Measurements from ENCODE around the gene OAS2. TPM values are rescaled to one million over a fixed set of nuclear protein-coding genes. Genes with fewer than 3 reads are reported as not detected.

The OAS2 gene
- total RNA-seq: 10 to 100 TPM in 2 of 8 experiments, 1 to 10 TPM in 2, under 1 TPM in 3, not detected in 1; 0.14 to 78.4 (median 1.1) TPM

- Histone ChIP-seq H3K4me1 (replicated peaks in 1 of 2) (no peaks in the 10 kb centered on the region), H3K4me3 (no peak within 1 kb of the TSS), H3K27ac (no peak within 1 kb of the TSS)
- in situ Hi-C loops (cut with MboI; ENCODE audit: low pct_unique_long_range_greater_than_20kb in 2 of 9, low sequenced_read_pairs in 9 of 9, unreplicated experiment in 9 of 9): no loop called here
- peak in 3 of 8 experiments; percentile 81 to 87 (median 82) for ATAC-seq (replicated peaks in 6 of 8)
- 0 to 100% (median 71%) methylated on average over 3 to 7 of the region's 19 CpGs; no CpG with 5 or more reads in 2 of the 10 experiments for WGBS, 10 experiments
Observed at GRCh38 chr12:112978163-112979040, at the start of gene OAS2. TSS of gene OAS2 (plus strand) at chr12:112978519. CDS start at chr12:112978609, 90 bp downstream.

GRCh38 chr12:112928978-112929377 is 49.3 kb upstream of the OAS2 start:
- in situ Hi-C loops (cut with MboI; ENCODE audit: low pct_unique_long_range_greater_than_20kb in 2 of 9, low sequenced_read_pairs in 9 of 9, unreplicated experiment in 9 of 9): loop anchor here in 1 of 9 experiments (25.0 kb wide), 1 partner anchor 467 kb away; no protein-coding TSS in a partner anchor
- peak in 2 of 8 experiments; percentile 37 to 64 for ATAC-seq (replicated peaks in 6 of 8)

GRCh38 chr12:112929715-112930114 is 48.6 kb upstream of the OAS2 start:
- Histone ChIP-seq H3K4me3 (no peak overlapping the region), H3K27ac (no peak overlapping the region), H3K4me1 (replicated peaks in 1 of 2) (no peaks in the 10 kb centered on the region)
- no peak for ATAC-seq (replicated peaks in 6 of 8)
- in situ Hi-C loops (cut with MboI; ENCODE audit: low pct_unique_long_range_greater_than_20kb in 2 of 9, low sequenced_read_pairs in 9 of 9, unreplicated experiment in 9 of 9): loop anchor here in 1 of 9 experiments (25.0 kb wide), 1 partner anchor 467 kb away; no protein-coding TSS in a partner anchor
- 42 to 100% (median 82%) methylated on average over 1 to 3 of the region's 3 CpGs; no CpG with 5 or more reads in 3 of the 10 experiments for WGBS, 10 experiments

More at GRCh38 chr12:112928978-112929377, 49.3 kb upstream of the OAS2 start:
- 0 to 100% (median 83%) methylated on average over 1 of the region's 1 CpG; no CpG with 5 or more reads in 5 of the 10 experiments for WGBS, 10 experiments
- Histone ChIP-seq H3K4me1 (replicated peaks in 1 of 2) (no peaks in the 10 kb centered on the region), H3K4me3 (no peak overlapping the region), H3K27ac (no peak overlapping the region)

- Histone ChIP-seq H3K4me1 (replicated peaks in 1 of 2) (no peaks in the 10 kb centered on the region), H3K27ac (no peak overlapping the region), H3K4me3 (no peak overlapping the region)
- 55 to 100% (median 80%) methylated on average over 1 of the region's 2 CpGs; no CpG with 5 or more reads in 6 of the 10 experiments for WGBS, 10 experiments
- ATAC-seq (replicated peaks in 6 of 8): no peak
- in situ Hi-C loops (cut with MboI; ENCODE audit: low pct_unique_long_range_greater_than_20kb in 2 of 9, low sequenced_read_pairs in 9 of 9, unreplicated experiment in 9 of 9): loop anchor here in 1 of 9 experiments (25.0 kb wide), 1 partner anchor 468 kb away; no protein-coding TSS in a partner anchor
Observed at GRCh38 chr12:112930350-112930749, 48.0 kb upstream of the OAS2 start.

- Histone ChIP-seq H3K27ac (no peak overlapping the region), H3K4me3 (no peak overlapping the region), H3K4me1 (replicated peaks in 1 of 2) (no peaks in the 10 kb centered on the region)
- in situ Hi-C loops (cut with MboI; ENCODE audit: low pct_unique_long_range_greater_than_20kb in 2 of 9, low sequenced_read_pairs in 9 of 9, unreplicated experiment in 9 of 9): loop anchor here in 1 of 9 experiments (25.0 kb wide), 1 partner anchor 470 kb away; no protein-coding TSS in a partner anchor
- peak in 2 of 8 experiments; percentile 35 to 36 for ATAC-seq (replicated peaks in 6 of 8)
- WGBS, 10 experiments: 0 to 79% (median 36%) methylated on average over 3 to 4 of the region's 6 CpGs; no CpG with 5 or more reads in 4 of the 10 experiments
Observed at GRCh38 chr12:112932485-112933128, 45.7 kb upstream of the OAS2 start.

- 10 to 100% (median 89%) methylated on average over 1 to 2 of the region's 2 CpGs; no CpG with 5 or more reads in 3 of the 10 experiments for WGBS, 10 experiments
- in situ Hi-C loops (cut with MboI; ENCODE audit: low pct_unique_long_range_greater_than_20kb in 2 of 9, low sequenced_read_pairs in 9 of 9, unreplicated experiment in 9 of 9): loop anchor here in 1 of 9 experiments (25.0 kb wide), 1 partner anchor 471 kb away; no protein-coding TSS in a partner anchor
- no peak for ATAC-seq (replicated peaks in 6 of 8)
- Histone ChIP-seq H3K27ac (no peak overlapping the region), H3K4me3 (no peak overlapping the region), H3K4me1 (replicated peaks in 1 of 2) (no peaks in the 10 kb centered on the region)
Observed at GRCh38 chr12:112933129-112933505, 45.2 kb upstream of the OAS2 start.

- H3K4me3 ChIP-seq: no peak overlapping the region
- 20 to 100% (median 92%) methylated on average over 1 of the region's 1 CpG; no CpG with 5 or more reads in 6 of the 10 experiments for WGBS, 10 experiments
- in situ Hi-C loops (cut with MboI; ENCODE audit: low pct_unique_long_range_greater_than_20kb in 2 of 9, low sequenced_read_pairs in 9 of 9, unreplicated experiment in 9 of 9): loop anchor here in 1 of 9 experiments (25.0 kb wide), 1 partner anchor 474 kb away; no protein-coding TSS in a partner anchor
- no peak overlapping the region for H3K27ac ChIP-seq
- ATAC-seq (replicated peaks in 6 of 8): no peak
- no peaks in the 10 kb centered on the region for H3K4me1 ChIP-seq (replicated peaks in 1 of 2)
Observed at GRCh38 chr12:112936264-112936663, 42.1 kb upstream of the OAS2 start.

GRCh38 chr12:112936927-112937326 is 41.4 kb upstream of the OAS2 start:
- WGBS, 10 experiments: 43 to 100% (median 100%) methylated on average over 1 to 2 of the region's 2 CpGs; no CpG with 5 or more reads in 3 of the 10 experiments
- in situ Hi-C loops (cut with MboI; ENCODE audit: low pct_unique_long_range_greater_than_20kb in 2 of 9, low sequenced_read_pairs in 9 of 9, unreplicated experiment in 9 of 9): loop anchor here in 1 of 9 experiments (25.0 kb wide), 1 partner anchor 475 kb away; no protein-coding TSS in a partner anchor
- no peaks in the 10 kb centered on the region for H3K4me1 ChIP-seq (replicated peaks in 1 of 2)
- no peak for ATAC-seq (replicated peaks in 6 of 8)
- no peak overlapping the region for H3K4me3 ChIP-seq
- H3K27ac ChIP-seq: no peak overlapping the region

- no peak within 1 kb of the TSS for H3K27ac ChIP-seq
- H3K4me3 ChIP-seq: peak within 1 kb of the TSS; percentile 23 to 38 (median 31)
- in situ Hi-C loops (cut with MboI; ENCODE audit: low pct_unique_long_range_greater_than_20kb in 2 of 9, low sequenced_read_pairs in 9 of 9, unreplicated experiment in 9 of 9): loop anchor here in 1 of 9 experiments (25.0 kb wide), 1 partner anchor 476 kb away; no protein-coding TSS in a partner anchor
- ATAC-seq (replicated peaks in 6 of 8): peak; percentile 44 to 95 (median 68)
- H3K4me1 ChIP-seq (replicated peaks in 1 of 2): no peaks in the 10 kb centered on the region
- 3 to 82% (median 35%) methylated on average over 1 to 34 of the region's 50 CpGs; no CpG with 5 or more reads in 1 of the 10 experiments for WGBS, 10 experiments
Observed at GRCh38 chr12:112937741-112938719, 40.3 kb upstream of the OAS2 start, which contains the start of gene OAS3. TSS of gene OAS3 (plus strand) at chr12:112938474. CDS start at chr12:112938531, 57 bp downstream.

GRCh38 chr12:112938751-112939150 is 39.6 kb upstream of the OAS2 start:
- in situ Hi-C loops (cut with MboI; ENCODE audit: low pct_unique_long_range_greater_than_20kb in 2 of 9, low sequenced_read_pairs in 9 of 9, unreplicated experiment in 9 of 9): loop anchor here in 1 of 9 experiments (25.0 kb wide), 1 partner anchor 476 kb away; no protein-coding TSS in a partner anchor

GRCh38 chr12:112939761-112940381 is 38.4 kb upstream of the OAS2 start:
- no peak overlapping the region for H3K27ac ChIP-seq
- H3K4me3 ChIP-seq: no peak overlapping the region
- in situ Hi-C loops (cut with MboI; ENCODE audit: low pct_unique_long_range_greater_than_20kb in 2 of 9, low sequenced_read_pairs in 9 of 9, unreplicated experiment in 9 of 9): loop anchor here in 1 of 9 experiments (25.0 kb wide), 1 partner anchor 478 kb away; no protein-coding TSS in a partner anchor
- no peaks in the 10 kb centered on the region for H3K4me1 ChIP-seq (replicated peaks in 1 of 2)
- 48 to 80% (median 56%) methylated on average over 1 to 4 of the region's 7 CpGs; no CpG with 5 or more reads in 4 of the 10 experiments for WGBS, 10 experiments
- ATAC-seq (replicated peaks in 6 of 8): no peak

More at GRCh38 chr12:112938751-112939150, 39.6 kb upstream of the OAS2 start:
- peak overlapping the region in 4 of 5 donors; percentile 25 to 38 (median 32) for H3K4me3 ChIP-seq
- no peaks in the 10 kb centered on the region for H3K4me1 ChIP-seq (replicated peaks in 1 of 2)
- no peak overlapping the region for H3K27ac ChIP-seq
- ATAC-seq (replicated peaks in 6 of 8): peak in 2 of 8 experiments; percentile 7
- 14 to 100% (median 66%) methylated on average over 1 to 11 of the region's 11 CpGs for WGBS, 10 experiments

All from motor neuron (in vitro differentiated cells).